GM12878 (cell line): ENCODE data around the gene DLG2. TPM values are rescaled to one million over a fixed set of nuclear protein-coding genes. Genes with fewer than 3 reads are reported as not detected.

ENCODE experiments used
- ATAC-seq: fragments of 200-7000 bp; cut with Tn5 transposase; 3 replicates; pipeline ENCODE4 v1.9.1; 2020; ENCODE audit warnings: mild to moderate bottlenecking, moderate library complexity
- BruUV-seq: library from RNA; stranded (reverse); fragments of 400-500 nt; replicated peaks from 2 replicates; lab custom pipeline; 2021; lab: Mats Ljungman, UMichigan
- CTCF ChIA-PET: fragments of 300-600 bp; sonication (Branson Sonifier 250); formaldehyde crosslinking; extraction: SDS; loops from one replicate; lab custom pipeline; 2021; ENCODE audit warnings: inconsistent platforms; lab: Yijun Ruan, JAX
- POLR2A ChIA-PET: fragments of 350-600 bp; formaldehyde crosslinking; extraction: SDS; loops from one replicate; lab custom pipeline; 2021; ENCODE audit warnings: inconsistent platforms; lab: Charles Lee
- RAD21 ChIA-PET: fragments of 300-600 bp; sonication (Branson Sonifier 250); formaldehyde crosslinking; loops from one replicate; lab custom pipeline; 2023; ENCODE audit warnings: antibody characterized with exemption; ENCODE audit not compliant: unreplicated experiment; lab: Charles Lee
- SMC1A ChIA-PET: fragments of 300-600 bp; sonication (Branson Sonifier 250); formaldehyde crosslinking; loops from one replicate; lab custom pipeline; 2023; ENCODE audit not compliant: unreplicated experiment, uncharacterized antibody; lab: Charles Lee
- DNase-seq: peaks from one replicate; pipeline ENCODE4 v3.0.0-alpha.2; 2011; ENCODE audit warnings: low read depth, low spot score
- FAIRE-seq: peaks from 3 replicates; lab custom pipeline; 2011; peaks lifted over from hg19 to GRCh38; lab: Jason Lieb, UNC
- H2AFZ ChIP-seq: 2 replicates; pipeline ENCODE4 v1.6.0; 2011; ENCODE audit warnings: low read depth, low read length, control low read depth; ENCODE audit not compliant: control insufficient read depth
- H3K27ac ChIP-seq: 2 replicates; pipeline ENCODE4 v1.5.1; 2011; ENCODE audit warnings: control low read depth; ENCODE audit not compliant: control insufficient read depth, insufficient read depth
- H3K27me3 ChIP-seq, 2 experiments: replicated peaks in 1 of 2; 2 replicates each; pipeline versions ENCODE4 v1.6.0 to v1.6.1; 2011; ENCODE audit warnings: low read length in 1 of 2; ENCODE audit not compliant: control insufficient read depth in 2 of 2, insufficient read depth in 2 of 2
- H3K36me3 ChIP-seq, 2 experiments: 2 replicates each; pipeline ENCODE4 v1.5.1; 2011; ENCODE audit warnings: low read length in 1 of 2; ENCODE audit not compliant: control insufficient read depth in 2 of 2, insufficient read depth in 2 of 2
- H3K4me1 ChIP-seq: 2 replicates; pipeline ENCODE4 v1.6.1; 2011; ENCODE audit warnings: mild to moderate bottlenecking, low read length, moderate library complexity, mixed read lengths; ENCODE audit not compliant: control insufficient read depth, insufficient read depth
- H3K4me2 ChIP-seq: 2 replicates; pipeline ENCODE4 v1.6.0; 2011; ENCODE audit warnings: control low read depth; ENCODE audit not compliant: control insufficient read depth, insufficient read depth
- H3K4me3 ChIP-seq: fragments of 200-600 bp; sonication (generic); 2 replicates; pipeline ENCODE4 v1.5.1; 2016
- H3K79me2 ChIP-seq: 2 replicates; pipeline ENCODE4 v1.6.0; 2011; ENCODE audit warnings: low read length; ENCODE audit not compliant: control insufficient read depth, insufficient read depth
- H3K9ac ChIP-seq: 2 replicates; pipeline ENCODE4 v1.8.0; 2011; ENCODE audit warnings: low read length, control low read depth, mixed read lengths; ENCODE audit not compliant: control insufficient read depth, insufficient read depth
- H3K9me3 ChIP-seq: replicated peaks from 3 replicates; pipeline ENCODE4 v1.5.1; 2011; ENCODE audit warnings: mild to moderate bottlenecking, low read length; ENCODE audit not compliant: control insufficient read depth, insufficient read depth
- H4K20me1 ChIP-seq: 2 replicates; pipeline ENCODE4 v1.6.0; 2011; ENCODE audit not compliant: control insufficient read depth, insufficient read depth
- FOXK2 ChIP-seq: fragments of 450-650 bp; IDR thresholded peaks from 2 replicates; pipeline ENCODE4 v1.6.1; 2017; ENCODE audit warnings: mild to moderate bottlenecking, moderate library complexity
- IKZF2 ChIP-seq, 2 experiments: fragments of 450-650 bp; IDR thresholded peaks; 2 replicates each; pipeline ENCODE4 v1.6.1; 2017; ENCODE audit warnings: mild to moderate bottlenecking in 2 of 2, moderate library complexity in 2 of 2
- NBN ChIP-seq: fragments of 450-650 bp; IDR thresholded peaks from 2 replicates; pipeline ENCODE4 v1.6.1; 2016
- PAX8 ChIP-seq: fragments of 450-650 bp; IDR thresholded peaks from 2 replicates; pipeline ENCODE4 v1.6.1; 2017; ENCODE audit warnings: mild to moderate bottlenecking, moderate library complexity
- RFX5 ChIP-seq: IDR thresholded peaks from 2 replicates; pipeline ENCODE4 v1.6.1; 2011; ENCODE audit warnings: low read depth, low read length, improper control_type of control experiment
- RUNX3 ChIP-seq: IDR thresholded peaks from 2 replicates; pipeline ENCODE4 v1.6.1; 2012; ENCODE audit warnings: low read length, inconsistent platforms
- SMAD5 ChIP-seq: IDR thresholded peaks from 2 replicates; pipeline ENCODE4 v1.6.1; 2016; ENCODE audit warnings: antibody characterized with exemption, low read depth
- SREBF2 ChIP-seq: IDR thresholded peaks from 2 replicates; pipeline ENCODE4 v1.6.1; 2012; ENCODE audit warnings: mild to moderate bottlenecking, low read length
- YY1 ChIP-seq: IDR thresholded peaks from 2 replicates; pipeline ENCODE4 v1.6.1; 2011; ENCODE audit warnings: low read depth, mild to moderate bottlenecking, low read length
- WGBS: methylation state at CpG from one replicate; pipeline ENCODE4 v1.1.6; 2016; ENCODE audit warnings: low lambda C conversion rate; ENCODE audit not compliant: insufficient replicate concordance, insufficient coverage; ENCODE audit errors: missing lambda C conversion rate; 5-methylcytosine and 5-hydroxymethylcytosine counted together
- in situ Hi-C: fragments of 300-500 bp; cut with MboI; formaldehyde crosslinking; loops from 9 replicates; pipeline ENCODE4 v1.14.3; 2018; ENCODE audit warnings: mixed read lengths
- intact Hi-C: fragments of 100-400 bp; cut with micrococcal nuclease; formaldehyde crosslinking; loops from one replicate; pipeline ENCODE4 v1.14.2; 2022; ENCODE audit not compliant: unreplicated experiment
- polyA plus RNA-seq, 11 experiments: library from polyadenylated mRNA; depleted of rRNA in 4 of 11; unstranded in 6 of 11; stranded (reverse) in 5 of 11; fragments of >200 nt; fragmentation: Nextera tagmentation in 4 of 11; fragmentation: Illumina TruSeq in 1 of 11; extraction: Ambion mirVana in 4 of 11; extraction: Trizol in 1 of 11; gene quantifications; 1 replicate in 1 of 11; 2 replicates in 10 of 11; pipeline versions ENCODE4 v1.2.1 to v1.2.3, GENCODE V29; 2011 to 2016; ENCODE audit warnings: inconsistent platforms in 2 of 11, missing spikeins in 2 of 11, low read depth in 1 of 11
- total RNA-seq, 4 experiments: library from RNA; depleted of rRNA in 3 of 4; stranded (reverse); fragments of >200 nt in 3 of 4; fragmentation: Illumina TruSeq in 1 of 4; extraction: Trizol in 1 of 4; gene quantifications; 2 replicates each; pipeline versions ENCODE4 v1.2.1 to v1.2.3, GENCODE V29; 2013 to 2021
- TF ChIP-seq, protein P1 (sequence below), 3 experiments: IDR thresholded peaks in 2 of 3; conservative IDR thresholded peaks in 1 of 3; 2 replicates each; pipeline ENCODE4 v1.5.1; 2011; ENCODE audit warnings: low read depth in 3 of 3, low read length in 3 of 3, mild to moderate bottlenecking in 3 of 3, control low read depth in 2 of 3, moderate library complexity in 2 of 3, inconsistent platforms in 1 of 3, mixed read lengths in 1 of 3; ENCODE audit not compliant: control insufficient read depth in 2 of 3, insufficient read depth in 1 of 3; ENCODE audit errors: extremely low read depth in 1 of 3
- TF ChIP-seq, protein P2 (sequence below): fragments of 450-650 bp; IDR thresholded peaks from 2 replicates; pipeline ENCODE4 v1.6.1; 2016; ENCODE audit warnings: mild to moderate bottlenecking
- TF ChIP-seq, protein P3 (sequence below): fragments of 450-650 bp; IDR thresholded peaks from 2 replicates; pipeline ENCODE4 v1.6.1; 2017; ENCODE audit warnings: low read depth, mild to moderate bottlenecking, moderate library complexity

Gene DLG2
- total and polyA plus RNA-seq, 10 of the 15 experiments (the other 5 are each of a cell fraction or from before 2014, with no cell fraction given) = 0.09 to 0.98 (median 0.35) TPM

DNA sequence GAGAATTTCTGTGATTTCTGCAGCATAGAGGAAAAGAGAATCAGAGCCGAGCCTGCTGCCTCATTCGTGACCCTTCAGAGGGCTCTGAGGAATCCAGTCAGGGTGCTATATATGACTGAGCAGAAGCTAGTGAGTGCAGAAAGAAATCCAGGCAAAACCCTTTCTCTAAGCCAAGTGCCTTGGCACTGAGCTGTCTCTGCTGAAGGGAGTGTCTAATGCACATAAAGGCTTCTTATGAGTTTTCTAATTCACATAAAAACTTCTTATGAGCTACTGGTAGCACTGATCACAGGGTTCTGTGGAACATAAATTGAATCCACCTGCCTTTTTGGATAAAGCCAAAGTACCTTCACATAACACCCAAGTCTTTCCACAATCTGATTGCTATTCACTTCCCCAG is 1555.3 kb downstream of the DLG2 start:
- Histone ChIP-seq H3K36me3 (no peaks in the 10 kb centered on the region), H3K9me3 (no peaks in the 10 kb centered on the region), H3K27ac (no peak overlapping the region), H3K4me2 (no peak overlapping the region), H2AFZ (no peak overlapping the region), H3K4me3 (no peak overlapping the region), H3K4me1 (no peaks in the 10 kb centered on the region), H3K79me2 (no peaks in the 10 kb centered on the region), H3K9ac (no peak overlapping the region), H3K27me3 (no peaks in the 10 kb centered on the region), H4K20me1 (no peaks in the 10 kb centered on the region)
- DNase-seq (no peak), ATAC-seq (no peak), FAIRE-seq (no peak)
- 3% methylated on average over 2 of the region's 2 CpGs for WGBS
- intact Hi-C loops = no loop called here
- BruUV-seq = no TSS peak
- RAD21 ChIA-PET = interaction anchor here (0.8 kb wide), 1 partner anchor 235 kb away, joined by 3 read pairs; no protein-coding TSS in a partner anchor
- POLR2A ChIA-PET = no interaction called here
- CTCF ChIA-PET = no interaction called here
- in situ Hi-C loops = no loop called here
- TF ChIP-seq FOXK2 (no peak), NBN (no peak), PAX8 (no peak), IKZF2 (IDR thresholded peaks at IDR 0.05) (no peak), RUNX3 (no peak), YY1 (no peak), SMAD5 (no peak), SREBF2 (no peak), RFX5 (no peak)
- TF ChIP-seq, protein P1, sequence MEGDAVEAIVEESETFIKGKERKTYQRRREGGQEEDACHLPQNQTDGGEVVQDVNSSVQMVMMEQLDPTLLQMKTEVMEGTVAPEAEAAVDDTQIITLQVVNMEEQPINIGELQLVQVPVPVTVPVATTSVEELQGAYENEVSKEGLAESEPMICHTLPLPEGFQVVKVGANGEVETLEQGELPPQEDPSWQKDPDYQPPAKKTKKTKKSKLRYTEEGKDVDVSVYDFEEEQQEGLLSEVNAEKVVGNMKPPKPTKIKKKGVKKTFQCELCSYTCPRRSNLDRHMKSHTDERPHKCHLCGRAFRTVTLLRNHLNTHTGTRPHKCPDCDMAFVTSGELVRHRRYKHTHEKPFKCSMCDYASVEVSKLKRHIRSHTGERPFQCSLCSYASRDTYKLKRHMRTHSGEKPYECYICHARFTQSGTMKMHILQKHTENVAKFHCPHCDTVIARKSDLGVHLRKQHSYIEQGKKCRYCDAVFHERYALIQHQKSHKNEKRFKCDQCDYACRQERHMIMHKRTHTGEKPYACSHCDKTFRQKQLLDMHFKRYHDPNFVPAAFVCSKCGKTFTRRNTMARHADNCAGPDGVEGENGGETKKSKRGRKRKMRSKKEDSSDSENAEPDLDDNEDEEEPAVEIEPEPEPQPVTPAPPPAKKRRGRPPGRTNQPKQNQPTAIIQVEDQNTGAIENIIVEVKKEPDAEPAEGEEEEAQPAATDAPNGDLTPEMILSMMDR (IDR thresholded peaks at IDR 0.05 in 2 of 3, conservative IDR thresholded peaks at IDR 0.05 in 1 of 3; ENCODE audit: control insufficient read depth in 2 of 3, extremely low read depth in 1 of 3, insufficient read depth in 1 of 3, low read depth in 3 of 3, low read length in 3 of 3) = no peak
- TF ChIP-seq, protein P2, sequence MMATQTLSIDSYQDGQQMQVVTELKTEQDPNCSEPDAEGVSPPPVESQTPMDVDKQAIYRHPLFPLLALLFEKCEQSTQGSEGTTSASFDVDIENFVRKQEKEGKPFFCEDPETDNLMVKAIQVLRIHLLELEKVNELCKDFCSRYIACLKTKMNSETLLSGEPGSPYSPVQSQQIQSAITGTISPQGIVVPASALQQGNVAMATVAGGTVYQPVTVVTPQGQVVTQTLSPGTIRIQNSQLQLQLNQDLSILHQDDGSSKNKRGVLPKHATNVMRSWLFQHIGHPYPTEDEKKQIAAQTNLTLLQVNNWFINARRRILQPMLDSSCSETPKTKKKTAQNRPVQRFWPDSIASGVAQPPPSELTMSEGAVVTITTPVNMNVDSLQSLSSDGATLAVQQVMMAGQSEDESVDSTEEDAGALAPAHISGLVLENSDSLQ = no peak
- TF ChIP-seq, protein P3, sequence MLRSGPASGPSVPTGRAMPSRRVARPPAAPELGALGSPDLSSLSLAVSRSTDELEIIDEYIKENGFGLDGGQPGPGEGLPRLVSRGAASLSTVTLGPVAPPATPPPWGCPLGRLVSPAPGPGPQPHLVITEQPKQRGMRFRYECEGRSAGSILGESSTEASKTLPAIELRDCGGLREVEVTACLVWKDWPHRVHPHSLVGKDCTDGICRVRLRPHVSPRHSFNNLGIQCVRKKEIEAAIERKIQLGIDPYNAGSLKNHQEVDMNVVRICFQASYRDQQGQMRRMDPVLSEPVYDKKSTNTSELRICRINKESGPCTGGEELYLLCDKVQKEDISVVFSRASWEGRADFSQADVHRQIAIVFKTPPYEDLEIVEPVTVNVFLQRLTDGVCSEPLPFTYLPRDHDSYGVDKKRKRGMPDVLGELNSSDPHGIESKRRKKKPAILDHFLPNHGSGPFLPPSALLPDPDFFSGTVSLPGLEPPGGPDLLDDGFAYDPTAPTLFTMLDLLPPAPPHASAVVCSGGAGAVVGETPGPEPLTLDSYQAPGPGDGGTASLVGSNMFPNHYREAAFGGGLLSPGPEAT = no peak
- SMC1A ChIA-PET = no interaction called here
